Gastrocnemius medialis (tissue), 4 donors: Measurements from ENCODE around the gene LMO7.

ENCODE experiments used
- POLR2A ChIP-seq, 2 donors: fragments of 450-650 bp; IDR thresholded peaks; one replicate each; pipeline ENCODE4 v1.6.1; 2017; ENCODE audit warnings: antibody characterized with exemption in 2 of 2, mild to moderate bottlenecking in 2 of 2, moderate library complexity in 2 of 2
- TF ChIP-seq, protein P1 (sequence below), 5 experiments: fragments of 450-650 bp in 3 of 5; fragments of 200-600 bp in 2 of 5; sonication (generic) in 2 of 5; IDR thresholded peaks in 4 of 5; conservative IDR thresholded peaks in 1 of 5; 1 replicate in 4 of 5; 2 replicates in 1 of 5; pipeline ENCODE4 v1.5.1; 2016 to 2019; ENCODE audit warnings: antibody characterized with exemption in 5 of 5, mild to moderate bottlenecking in 3 of 5, moderate library complexity in 3 of 5

- TF ChIP-seq, protein P1, sequence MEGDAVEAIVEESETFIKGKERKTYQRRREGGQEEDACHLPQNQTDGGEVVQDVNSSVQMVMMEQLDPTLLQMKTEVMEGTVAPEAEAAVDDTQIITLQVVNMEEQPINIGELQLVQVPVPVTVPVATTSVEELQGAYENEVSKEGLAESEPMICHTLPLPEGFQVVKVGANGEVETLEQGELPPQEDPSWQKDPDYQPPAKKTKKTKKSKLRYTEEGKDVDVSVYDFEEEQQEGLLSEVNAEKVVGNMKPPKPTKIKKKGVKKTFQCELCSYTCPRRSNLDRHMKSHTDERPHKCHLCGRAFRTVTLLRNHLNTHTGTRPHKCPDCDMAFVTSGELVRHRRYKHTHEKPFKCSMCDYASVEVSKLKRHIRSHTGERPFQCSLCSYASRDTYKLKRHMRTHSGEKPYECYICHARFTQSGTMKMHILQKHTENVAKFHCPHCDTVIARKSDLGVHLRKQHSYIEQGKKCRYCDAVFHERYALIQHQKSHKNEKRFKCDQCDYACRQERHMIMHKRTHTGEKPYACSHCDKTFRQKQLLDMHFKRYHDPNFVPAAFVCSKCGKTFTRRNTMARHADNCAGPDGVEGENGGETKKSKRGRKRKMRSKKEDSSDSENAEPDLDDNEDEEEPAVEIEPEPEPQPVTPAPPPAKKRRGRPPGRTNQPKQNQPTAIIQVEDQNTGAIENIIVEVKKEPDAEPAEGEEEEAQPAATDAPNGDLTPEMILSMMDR (IDR thresholded peaks at IDR 0.05 in 4 of 5, conservative IDR thresholded peaks at IDR 0.05 in 1 of 5), result no peak
- no peak for TF ChIP-seq POLR2A (IDR thresholded peaks at IDR 0.05)
Observed at GRCh38 chr13:75901501-75901900, 265.4 kb downstream of the LMO7 start.
